HepG2 (cell line): Measurements from ENCODE around the gene SRC. TPM values are rescaled to one million over a fixed set of nuclear protein-coding genes. Genes with fewer than 3 reads are reported as not detected.

ENCODE experiments used
- ATAC-seq: fragments of 200-7000 bp; cut with Tn5 transposase; 3 replicates; pipeline ENCODE4 v1.9.1; 2020; ENCODE audit warnings: mild to moderate bottlenecking, moderate library complexity
- BruUV-seq: library from RNA; stranded (reverse); fragments of 400-500 nt; replicated peaks from 2 replicates; lab custom pipeline; 2021; lab: Mats Ljungman, UMichigan
- CTCF ChIA-PET: fragments of 300-600 bp; formaldehyde crosslinking; extraction: SDS; loops from one replicate; lab custom pipeline; 2021; ENCODE audit warnings: low total read pairs, inconsistent platforms, low intra/inter-chr PET ratio; lab: Yijun Ruan, JAX
- POLR2A ChIA-PET: fragments of 350-600 bp; sonication (Branson Sonifier 250); formaldehyde crosslinking; loops from one replicate; lab custom pipeline; 2020; ENCODE audit warnings: antibody characterized with exemption, inconsistent platforms; lab: Yijun Ruan, JAX
- DNase-seq: peaks from one replicate; pipeline ENCODE4 v3.0.0-alpha.2; 2015; ENCODE audit warnings: low spot score
- FAIRE-seq: peaks from 3 replicates; lab custom pipeline; 2011; peaks lifted over from hg19 to GRCh38; lab: Jason Lieb, UNC
- H2AFZ ChIP-seq: one replicate; pipeline ENCODE4 v1.6.1; 2011; ENCODE audit warnings: low read length, inconsistent platforms
- H3K27ac ChIP-seq: fragments of 300-600 bp; 3 replicates; pipeline ENCODE4 v1.8.0; 2011; ENCODE audit warnings: mixed run types, mild to moderate bottlenecking, mixed read lengths, low read length, inconsistent platforms; ENCODE audit not compliant: insufficient read depth; ENCODE audit errors: extremely low read length
- H3K27me3 ChIP-seq, 2 experiments: fragments of 200-600 bp in 1 of 2; 2 replicates in 1 of 2; 3 replicates in 1 of 2; pipeline versions ENCODE4 v1.6.0 to v1.8.0; 2011; ENCODE audit warnings: low read length in 2 of 2, mild to moderate bottlenecking in 2 of 2, moderate library complexity in 2 of 2, inconsistent platforms in 1 of 2; ENCODE audit not compliant: insufficient read depth in 2 of 2, control insufficient read depth in 1 of 2
- H3K36me3 ChIP-seq, 2 experiments: fragments of 200-600 bp in 1 of 2; replicated peaks in 1 of 2; 2 replicates in 1 of 2; 3 replicates in 1 of 2; pipeline versions ENCODE4 v1.5.1 to v1.8.0; 2011; ENCODE audit warnings: low read length in 2 of 2, inconsistent platforms in 1 of 2; ENCODE audit not compliant: insufficient read depth in 2 of 2, control insufficient read depth in 1 of 2
- H3K4me1 ChIP-seq: 2 replicates; pipeline ENCODE4 v1.5.1; 2012; ENCODE audit warnings: low read length, inconsistent platforms; ENCODE audit not compliant: insufficient read depth
- H3K4me2 ChIP-seq: 2 replicates; pipeline ENCODE4 v1.6.0; 2011; ENCODE audit warnings: low read depth, low read length, inconsistent platforms
- H3K4me3 ChIP-seq, 3 experiments: fragments of 200-600 bp in 1 of 3; sonication (generic), shearing (Covaris generic) in 1 of 3; replicated peaks in 1 of 3; 2 replicates each; pipeline ENCODE4 v1.5.1; 2011 to 2016; ENCODE audit warnings: low read length in 3 of 3, inconsistent platforms in 2 of 3, low read depth in 2 of 3, mild to moderate bottlenecking in 2 of 3, control low read depth in 1 of 3, mixed read lengths in 1 of 3; ENCODE audit not compliant: insufficient read depth in 1 of 3
- H3K79me2 ChIP-seq: one replicate; pipeline ENCODE4 v1.6.1; 2011; ENCODE audit warnings: low read length, inconsistent platforms; ENCODE audit not compliant: insufficient read depth
- H3K9ac ChIP-seq: 2 replicates; pipeline ENCODE4 v1.6.0; 2011; ENCODE audit warnings: mild to moderate bottlenecking, low read depth, low read length, inconsistent platforms; ENCODE audit not compliant: insufficient read depth
- H3K9me3 ChIP-seq: 2 replicates; pipeline ENCODE4 v1.5.1; 2012; ENCODE audit warnings: mild to moderate bottlenecking, low read length
- H4K20me1 ChIP-seq: 2 replicates; pipeline ENCODE4 v1.6.0; 2011; ENCODE audit warnings: inconsistent platforms, mild to moderate bottlenecking, low read length, moderate library complexity; ENCODE audit not compliant: insufficient read depth
- AGO2 ChIP-seq: fragments of 200-400 bp; formaldehyde crosslinking; optimal IDR thresholded peaks from 2 replicates; pipeline ENCODE3; 2017; ENCODE audit warnings: mild to moderate bottlenecking, low read depth, low read length, moderate library complexity
- DNMT1 ChIP-seq: sonication (generic); formaldehyde crosslinking; IDR thresholded peaks from 2 replicates; pipeline ENCODE4 v1.5.1; 2020; ENCODE audit warnings: mild to moderate bottlenecking, missing genetic modification reagents
- FIP1L1 ChIP-seq: fragments of 200-400 bp; formaldehyde crosslinking; IDR thresholded peaks from 2 replicates; pipeline ENCODE4 v1.6.1; 2018; ENCODE audit warnings: low read depth, mild to moderate bottlenecking, low read length, moderate library complexity, borderline replicate concordance; ENCODE audit not compliant: insufficient read depth
- GABPB1 ChIP-seq: IDR thresholded peaks from 2 replicates; pipeline ENCODE4 v1.6.1; 2016; ENCODE audit warnings: mild to moderate bottlenecking, missing genetic modification reagents, moderate library complexity, missing compliant biosample characterization
- HNRNPL ChIP-seq: fragments of 200-400 bp; formaldehyde crosslinking; IDR thresholded peaks from 2 replicates; pipeline ENCODE4 v1.6.1; 2017; ENCODE audit warnings: mild to moderate bottlenecking, low read depth, low read length
- ISL2 ChIP-seq: sonication (generic); formaldehyde crosslinking; IDR thresholded peaks from 2 replicates; pipeline ENCODE4 v1.5.0; 2020; ENCODE audit warnings: missing genetic modification reagents
- KDM4B ChIP-seq: sonication (generic); formaldehyde crosslinking; IDR thresholded peaks from 2 replicates; pipeline ENCODE4 v1.4.0; 2020; ENCODE audit warnings: missing genetic modification reagents
- KMT2A ChIP-seq: sonication (generic); formaldehyde crosslinking; IDR thresholded peaks from 2 replicates; pipeline ENCODE4 v1.4.0; 2020; ENCODE audit warnings: missing genetic modification reagents
- NCOA2 ChIP-seq: sonication (generic); formaldehyde crosslinking; IDR thresholded peaks from 2 replicates; pipeline ENCODE4 v1.8.0; 2022; ENCODE audit warnings: inconsistent platforms
- SP5 ChIP-seq: IDR thresholded peaks from 2 replicates; pipeline ENCODE4 v1.6.1; 2016; ENCODE audit warnings: low read depth, borderline replicate concordance
- TAF15 ChIP-seq: fragments of 200-400 bp; formaldehyde crosslinking; IDR thresholded peaks from one replicate; pipeline ENCODE4 v1.6.1; 2018; ENCODE audit warnings: mild to moderate bottlenecking, low read depth, low read length; ENCODE audit not compliant: poor library complexity, severe bottlenecking
- THAP8 ChIP-seq: sonication (generic); formaldehyde crosslinking; IDR thresholded peaks from 2 replicates; pipeline ENCODE4 v1.5.1; 2020; ENCODE audit warnings: missing genetic modification reagents, mild to moderate bottlenecking, borderline replicate concordance
- TIGD3 ChIP-seq: sonication (generic); formaldehyde crosslinking; IDR thresholded peaks from 2 replicates; pipeline ENCODE4 v1.5.1; 2020; ENCODE audit warnings: mild to moderate bottlenecking, missing genetic modification reagents, borderline replicate concordance
- YEATS2 ChIP-seq: sonication (generic); formaldehyde crosslinking; IDR thresholded peaks from 2 replicates; pipeline ENCODE4 v1.4.0; 2020; ENCODE audit warnings: missing genetic modification reagents, borderline replicate concordance
- ZNF136 ChIP-seq: sonication (generic); formaldehyde crosslinking; IDR thresholded peaks from 2 replicates; pipeline ENCODE4 v1.8.1; 2022; ENCODE audit warnings: low read depth, mild to moderate bottlenecking, moderate library complexity, missing genetic modification reagents
- ZNF224 ChIP-seq: sonication (generic); formaldehyde crosslinking; IDR thresholded peaks from 2 replicates; pipeline ENCODE4 v1.5.0; 2020; ENCODE audit warnings: mild to moderate bottlenecking, missing genetic modification reagents
- ZNF331 ChIP-seq: sonication (generic); formaldehyde crosslinking; IDR thresholded peaks from 2 replicates; pipeline ENCODE4 v1.4.0; 2020; ENCODE audit warnings: missing genetic modification reagents
- ZNF790 ChIP-seq: sonication (generic); formaldehyde crosslinking; IDR thresholded peaks from 2 replicates; pipeline ENCODE4 v1.8.0; 2022; ENCODE audit warnings: missing genetic modification reagents, mild to moderate bottlenecking, borderline replicate concordance
- ZNF891 ChIP-seq: sonication (generic); formaldehyde crosslinking; IDR thresholded peaks from 2 replicates; pipeline ENCODE4 v1.5.0; 2020; ENCODE audit warnings: mild to moderate bottlenecking, missing genetic modification reagents
- ZSCAN5A ChIP-seq: sonication (generic); formaldehyde crosslinking; IDR thresholded peaks from 2 replicates; pipeline ENCODE4 v1.8.0; 2022; ENCODE audit warnings: mild to moderate bottlenecking, missing genetic modification reagents, borderline replicate concordance
- WGBS: methylation state at CpG from one replicate; pipeline ENCODE4 v1.1.6; 2017; ENCODE audit warnings: low lambda C conversion rate; 5-methylcytosine and 5-hydroxymethylcytosine counted together
- in situ Hi-C: cut with HindIII; loops from 2 replicates; pipeline ENCODE4 v1.10.0; 2017; ENCODE audit warnings: low pct_unique_long_range_greater_than_20kb; ENCODE audit not compliant: extremely low pct_ligation_motif_present
- intact Hi-C: fragments of 100-400 bp; cut with micrococcal nuclease; formaldehyde crosslinking; loops from one replicate; pipeline ENCODE4 v1.10.0; 2022; ENCODE audit not compliant: unreplicated experiment
- polyA plus RNA-seq, 8 experiments: library from polyadenylated mRNA; depleted of rRNA in 3 of 8; stranded (reverse) in 7 of 8; unstranded in 1 of 8; fragments of >200 nt; fragmentation: Illumina TruSeq in 4 of 8; extraction: Trizol in 4 of 8; gene quantifications; 2 replicates each; pipeline versions ENCODE4 v1.2.1 to v1.2.3, GENCODE V29; 2011 to 2016; ENCODE audit warnings: low read depth in 4 of 8, missing spikeins in 1 of 8, mixed read lengths in 1 of 8; ENCODE audit not compliant: insufficient read depth in 1 of 8
- total RNA-seq, 5 experiments: library from RNA; depleted of rRNA; stranded (reverse); fragments of >200 nt; fragmentation: Illumina TruSeq; extraction: Trizol; gene quantifications; 2 replicates each; pipeline ENCODE4 v1.2.3, GENCODE V29; 2016; ENCODE audit warnings: low read depth in 1 of 5
- TF ChIP-seq, protein P1 (sequence below): sonication (generic); formaldehyde crosslinking; IDR thresholded peaks from 2 replicates; pipeline ENCODE4 v1.5.0; 2020; ENCODE audit warnings: missing genetic modification reagents

Gene SRC
- total and polyA plus RNA-seq, 2 of the 13 experiments (the other 11 are each of a cell fraction or from before 2014, with no cell fraction given): 54.7 to 192 TPM

DNA sequence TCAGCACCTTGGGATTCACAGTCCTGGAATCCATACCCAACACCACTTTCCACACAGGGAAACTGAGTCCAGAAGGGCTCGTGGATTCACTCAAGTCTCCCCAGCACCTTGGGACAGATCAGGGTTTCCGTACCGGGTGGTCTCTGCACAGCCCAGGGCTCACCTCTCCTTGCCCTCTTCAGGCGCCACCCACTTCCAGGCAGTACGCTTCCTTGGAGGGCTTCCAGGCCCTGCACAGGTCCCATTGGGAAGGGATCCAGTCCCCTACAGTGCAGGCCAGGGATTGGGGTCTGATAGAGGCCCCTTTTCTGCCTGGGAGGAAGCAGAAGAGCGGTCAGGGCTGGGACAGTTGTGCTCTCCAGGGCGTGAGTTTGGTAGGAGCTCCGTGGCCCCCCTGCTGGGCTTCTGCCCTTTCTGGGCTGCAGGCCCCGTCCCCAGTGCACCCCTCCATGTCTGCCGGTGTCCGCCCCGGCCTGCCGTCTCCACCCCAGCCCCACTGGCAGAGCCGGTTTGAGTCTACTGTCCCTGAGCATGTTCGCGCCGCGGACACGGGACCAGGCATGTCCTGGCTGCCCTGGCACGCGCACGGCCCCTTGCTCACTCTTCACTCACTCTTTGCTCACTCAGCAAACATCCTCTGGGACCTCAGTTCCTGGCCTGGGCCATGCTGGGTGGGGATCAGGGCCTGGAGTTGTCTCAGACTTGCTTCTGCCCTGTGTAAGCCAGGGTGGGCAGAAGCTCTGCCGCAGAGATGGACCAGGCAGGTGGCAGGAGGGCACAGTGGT lies 12.6 kb downstream of the SRC start:
- Histone ChIP-seq H3K4me1 (peaks cover 10% of the 10 kb centered on the region), H2AFZ (no peak overlapping the region), H3K9me3 (no peaks in the 10 kb centered on the region), H3K27me3 (no peaks in the 10 kb centered on the region), H3K4me3 (no peak overlapping the region), H3K79me2 (peaks cover 88% of the 10 kb centered on the region), H3K9ac (no peak overlapping the region), H3K27ac (no peak overlapping the region), H3K36me3 (peaks cover 40 to 67% of the 10 kb centered on the region in 2 experiments), H4K20me1 (peaks cover 94% of the 10 kb centered on the region), H3K4me2 (no peak overlapping the region)
- ChIA-PET POLR2A (no interaction called here), CTCF (no interaction called here)
- in situ Hi-C loops (no loop called here), intact Hi-C loops (no loop called here)
- FAIRE-seq (no peak), ATAC-seq (no peak; the same call in 2 of the 3 replicates), DNase-seq (no peak)
- WGBS: 96% methylated on average over 23 of the region's 23 CpGs
- BruUV-seq: no TSS peak
- TF ChIP-seq HNRNPL (0 out of 2 replicates have a peak, but pooled peaks have one; percentile 29), DNMT1 (CRISPR knock-in tag) (peak; percentile 26; the same call in 1 of the 2 replicates), YEATS2 (no peak), ZNF331 (CRISPR knock-in tag) (no peak), NCOA2 (CRISPR knock-in tag) (no peak), THAP8 (CRISPR knock-in tag) (no peak), GABPB1 (CRISPR knock-in tag) (peak; percentile 27; the same call in 1 of the 2 replicates), SP5 (CRISPR knock-in tag) (no peak), ZNF891 (no peak), ISL2 (no peak), FIP1L1 (no peak), KDM4B (CRISPR knock-in tag) (no peak), ZSCAN5A (CRISPR knock-in tag) (no peak), TIGD3 (no peak), ZNF224 (CRISPR knock-in tag) (no peak), KMT2A (CRISPR knock-in tag) (no peak), TAF15 (no peak), ZNF136 (CRISPR knock-in tag) (no peak), AGO2 (peak; percentile 35), ZNF790 (no peak)
- TF ChIP-seq, protein P1, sequence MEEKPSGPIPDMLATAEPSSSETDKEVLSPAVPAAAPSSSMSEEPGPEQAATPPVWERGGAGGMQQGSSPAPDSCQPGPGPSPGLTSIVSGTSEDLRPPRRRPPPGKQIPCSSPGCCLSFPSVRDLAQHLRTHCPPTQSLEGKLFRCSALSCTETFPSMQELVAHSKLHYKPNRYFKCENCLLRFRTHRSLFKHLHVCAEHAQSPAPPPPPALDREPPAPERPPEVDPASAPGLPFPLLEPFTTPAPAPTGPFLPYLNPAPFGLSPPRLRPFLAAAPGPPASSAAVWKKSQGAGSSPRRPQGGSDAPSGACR: no peak
